Stimulated activated CD8-positive, alpha-beta memory T cell treated with anti-CD3 and anti-CD28 coated beads, Interleukin-2, amount 100 ng/mL, for 48 hours (primary cell): ENCODE data around the gene RHEBL1.

ENCODE experiments used
- DNase-seq, 2 donors: peaks; one replicate each; pipeline ENCODE4 v3.0.0-alpha.2; 2020; ENCODE audit warnings: low read depth in 2 of 2

The RHEBL1 gene, protein sequence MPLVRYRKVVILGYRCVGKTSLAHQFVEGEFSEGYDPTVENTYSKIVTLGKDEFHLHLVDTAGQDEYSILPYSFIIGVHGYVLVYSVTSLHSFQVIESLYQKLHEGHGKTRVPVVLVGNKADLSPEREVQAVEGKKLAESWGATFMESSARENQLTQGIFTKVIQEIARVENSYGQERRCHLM

DNA sequence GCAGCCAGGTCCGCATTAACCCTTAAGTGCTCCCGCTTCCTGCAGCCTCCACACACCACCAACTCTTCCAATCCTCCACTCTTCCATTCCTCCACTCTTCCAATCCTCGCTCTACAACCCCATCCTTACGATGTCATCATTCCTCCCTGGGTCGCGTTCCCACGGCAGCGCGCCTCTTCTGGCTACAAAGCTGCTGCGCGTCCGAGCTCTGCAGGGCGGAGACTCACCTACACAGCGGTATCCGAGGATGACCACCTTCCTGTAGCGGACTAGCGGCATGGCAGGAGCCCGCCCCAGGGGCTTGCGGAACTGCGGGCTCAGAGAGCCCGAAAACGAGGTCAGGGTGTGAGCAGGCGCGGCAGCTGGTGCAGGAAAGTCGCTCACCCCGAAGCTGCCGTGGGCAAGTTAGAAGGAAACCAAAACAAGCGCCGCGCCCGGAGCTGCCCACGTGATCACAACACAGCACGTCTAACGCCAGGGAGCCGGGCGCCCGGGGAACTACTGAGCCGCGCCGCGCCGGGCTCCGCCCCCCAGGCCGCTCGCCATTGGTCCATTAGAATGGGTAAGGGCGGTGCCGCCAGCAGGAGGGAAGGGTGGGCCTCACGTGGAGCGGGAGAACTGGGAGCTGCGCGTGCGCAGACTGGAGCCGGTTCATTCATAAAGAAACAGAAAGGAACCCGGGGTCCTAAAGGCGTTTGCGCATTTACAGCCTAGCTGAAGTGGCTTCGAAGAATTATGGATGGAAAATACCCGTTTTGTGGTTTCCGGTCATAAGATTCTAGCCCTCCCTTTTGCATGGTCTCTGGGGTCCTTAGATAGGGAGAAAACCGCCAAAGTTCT, at the start of gene RHEBL1:
Gene RHEBL1, minus strand, starts transcription at position 473 of the 840 bp plus-strand sequence. Its CDS starts 194 bp downstream, at position 279.
- peak; percentile 96 to 99 for DNase-seq

GRCh38 chr12:49111206-49111605, 41.4 kb upstream of the RHEBL1 start:
- DNase-seq, result no peak

DNA sequence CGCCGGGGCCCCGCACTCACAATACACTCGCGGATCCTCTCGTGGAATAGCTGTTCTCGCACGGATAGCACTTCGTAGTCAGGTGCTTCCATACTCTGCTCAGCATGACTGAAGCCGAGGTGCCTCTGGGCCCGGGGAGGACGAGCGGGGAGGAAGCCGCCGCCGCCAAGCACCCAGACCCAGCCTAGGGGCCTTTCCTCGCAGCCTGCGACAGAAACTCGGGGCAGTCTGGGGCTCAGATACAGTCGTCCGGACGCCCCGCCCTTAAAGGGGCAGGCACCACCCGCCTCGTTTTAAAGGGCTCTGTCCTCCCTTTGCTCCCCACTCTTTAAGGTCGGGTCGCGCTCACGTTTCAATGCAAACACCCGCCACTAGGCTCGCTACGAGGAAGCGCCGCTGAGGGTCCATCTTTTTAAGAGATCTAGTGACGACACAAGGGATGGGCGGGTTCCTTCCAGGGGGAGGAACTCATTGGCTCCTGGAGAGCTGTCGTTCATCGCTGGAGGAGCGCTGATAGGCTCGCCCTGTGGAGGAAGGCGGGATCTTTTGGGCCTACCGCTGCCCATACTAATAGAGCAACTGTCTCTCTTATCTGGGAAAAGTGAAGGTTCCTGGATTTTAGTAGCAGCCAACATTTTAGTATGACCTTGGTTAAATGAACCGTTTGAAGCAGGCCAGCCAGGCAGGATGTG, 40.8 kb upstream of the RHEBL1 start, which contains the start of gene LMBR1L:
Gene LMBR1L, minus strand, starts transcription at position 384 of the 692 bp plus-strand sequence. Its CDS starts 292 bp downstream, at position 92.
- DNase-seq, result peak; percentile 84 to 92

DNA sequence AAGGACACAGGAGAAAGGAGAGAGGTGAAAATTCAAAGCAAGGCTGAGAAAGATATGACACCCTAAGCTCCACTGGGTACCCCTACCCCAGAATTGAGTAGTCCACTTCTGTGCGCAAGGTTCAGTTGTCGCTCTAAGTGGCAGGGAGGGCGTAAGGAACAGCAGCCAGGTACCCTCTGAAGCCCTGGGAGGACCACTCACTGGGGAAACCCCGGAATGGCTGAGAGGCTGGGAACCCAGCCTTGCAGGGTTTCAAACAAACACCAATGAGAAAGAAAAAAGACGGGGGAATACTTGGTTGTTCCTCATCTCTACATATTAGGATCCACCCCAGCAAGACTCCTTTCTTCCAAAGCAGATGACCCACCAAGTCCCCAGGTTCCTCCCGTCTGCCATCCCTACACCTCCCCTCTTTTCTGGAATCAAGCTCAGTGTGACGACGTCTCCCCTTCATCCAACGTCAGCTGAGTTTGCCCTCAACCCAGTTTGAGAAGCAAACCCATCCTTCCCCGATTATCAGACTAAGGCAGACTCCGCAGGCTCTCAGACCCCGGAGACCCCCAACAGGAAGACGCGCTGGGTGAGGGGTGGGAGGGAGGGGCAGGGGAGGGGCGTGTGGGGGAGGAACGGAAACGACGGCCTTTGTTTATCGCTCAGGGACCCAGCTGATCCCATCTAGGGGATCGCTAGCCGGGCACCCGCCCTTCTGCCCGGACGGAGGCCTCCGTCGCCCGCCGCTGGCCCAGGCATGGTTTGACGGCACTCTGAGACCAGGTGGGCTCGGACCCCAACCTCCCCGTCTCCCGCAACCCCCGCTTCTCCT, 40.1 kb upstream of the RHEBL1 start:
- DNase-seq, result no peak

GRCh38 chr12:49108958-49109404, 39.2 kb upstream of the RHEBL1 start:
- no peak for DNase-seq

- no peak for DNase-seq
These were observed 35.8 kb upstream of the RHEBL1 start for GRCh38 chr12:49105504-49106084.

DNA sequence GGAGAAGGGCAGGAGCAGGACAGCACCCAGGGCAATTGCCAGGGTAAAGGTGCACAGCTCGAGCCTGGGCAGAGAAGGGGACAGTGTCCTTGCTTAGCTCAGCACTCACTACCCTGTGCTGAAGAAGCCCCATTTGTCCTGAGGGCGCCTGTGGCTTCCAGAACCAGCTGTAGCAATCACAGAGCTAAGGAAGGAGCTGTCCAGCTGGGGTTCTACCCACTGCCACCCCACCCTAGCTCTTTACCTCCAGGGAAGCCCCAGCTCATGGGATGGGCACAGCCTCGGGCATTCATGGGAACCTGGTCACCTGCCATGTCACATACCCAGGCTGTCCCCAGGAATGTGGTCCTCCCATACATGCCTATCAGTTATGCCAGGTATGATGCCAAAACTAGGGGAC, 35.0 kb upstream of the RHEBL1 start:
- DNase-seq, result no peak

GRCh38 chr12:49100380-49100779, 30.6 kb upstream of the RHEBL1 start:
- DNase-seq, result no peak

- no peak for DNase-seq
These were observed 28.9 kb upstream of the RHEBL1 start for GRCh38 chr12:49098703-49099102.

DNA sequence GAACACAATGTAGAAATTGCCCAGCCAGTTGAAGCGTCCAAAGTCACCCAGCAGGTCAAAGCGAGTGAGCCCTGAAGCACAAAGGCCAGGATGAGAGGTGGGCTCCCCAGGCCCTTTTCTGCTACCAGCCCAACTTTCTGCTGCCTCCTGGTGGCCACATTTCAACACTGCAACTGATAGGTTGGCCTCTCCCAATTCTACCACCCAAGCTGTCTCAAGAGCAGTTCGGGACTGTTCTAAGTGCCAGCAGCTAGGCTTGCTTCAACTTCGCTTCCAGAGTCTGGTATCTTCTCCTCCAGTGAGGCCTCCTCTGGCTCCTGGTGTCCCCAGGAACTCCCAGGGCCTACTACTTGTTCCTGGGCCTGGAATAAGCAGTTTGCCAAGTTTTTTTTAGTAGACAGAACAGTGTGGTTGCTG, 28.3 kb upstream of the RHEBL1 start:
- peak in 1 of 2 donors; percentile 54 for DNase-seq

GRCh38 chr12:49097381-49097780, 27.6 kb upstream of the RHEBL1 start:
- no peak for DNase-seq

- no peak for DNase-seq
These were observed 25.2 kb upstream of the RHEBL1 start for GRCh38 chr12:49094975-49095365.

DNA sequence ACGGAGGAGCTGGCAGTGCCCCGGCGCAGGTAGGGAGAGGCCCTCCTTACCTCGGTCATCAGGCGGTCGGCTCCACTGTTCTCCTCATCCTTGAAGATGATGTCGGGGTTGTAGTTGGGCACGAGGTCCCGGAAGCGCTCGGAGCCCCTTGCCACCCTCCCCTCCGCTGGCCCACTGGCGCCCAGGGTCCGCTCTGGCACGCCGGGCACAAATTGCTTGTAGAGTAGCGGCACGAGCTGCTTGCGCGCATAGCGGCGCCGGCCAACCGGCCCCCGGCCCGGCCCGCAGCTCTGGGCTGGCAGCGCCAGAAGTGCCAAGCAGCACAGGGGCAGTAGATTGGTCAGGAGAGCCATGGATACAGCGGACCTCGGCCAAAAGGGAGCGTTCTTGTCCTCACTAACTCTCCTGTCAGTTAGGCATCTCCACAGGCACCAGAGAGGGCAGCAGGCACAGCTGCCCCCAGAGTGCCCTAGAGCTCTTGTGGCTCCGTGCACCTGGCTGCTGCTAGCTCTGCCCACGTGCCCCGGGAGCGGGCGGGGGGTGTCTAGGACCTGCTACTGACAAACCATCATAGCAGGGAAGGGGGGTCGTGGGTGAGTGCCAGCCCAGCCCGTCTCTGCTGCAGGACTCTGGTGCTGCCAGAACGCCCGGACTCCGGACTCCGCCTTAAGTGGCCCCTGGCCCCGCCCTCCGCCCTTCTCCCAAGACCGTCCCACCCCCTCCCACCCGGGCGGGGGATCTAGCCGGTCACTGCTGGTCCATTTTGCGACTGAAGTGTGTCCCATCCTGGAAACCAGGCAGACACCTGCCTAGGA, 24.6 kb upstream of the RHEBL1 start, which contains the start of gene DHH:
Gene DHH, minus strand, starts transcription at position 642 of the 815 bp plus-strand sequence. Its CDS starts 289 bp downstream, at position 353.
- DNase-seq, result no peak

DNA sequence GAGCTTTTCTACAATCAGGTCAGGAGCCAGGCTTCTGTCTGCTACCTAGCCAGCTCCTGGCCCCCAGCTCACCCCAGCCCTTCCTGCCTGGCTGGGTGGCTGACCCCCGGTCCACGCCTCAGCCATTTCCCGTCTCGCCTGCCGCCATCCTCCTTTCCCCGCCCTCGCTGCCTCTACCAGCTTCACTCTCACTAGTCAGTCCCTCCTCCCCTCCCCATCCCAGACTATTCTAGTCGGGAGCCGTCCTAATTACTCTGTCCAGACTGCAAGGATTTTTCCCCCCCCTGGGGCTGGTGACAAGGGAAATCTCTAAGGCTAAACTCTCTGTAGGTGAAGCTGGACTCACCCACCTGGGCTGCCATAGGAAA, 24.0 kb upstream of the RHEBL1 start:
- DNase-seq, result no peak

GRCh38 chr12:49092816-49093406, 23.1 kb upstream of the RHEBL1 start:
- DNase-seq, result no peak

- DNase-seq, result peak; percentile 48 to 50
These were observed 22.5 kb upstream of the RHEBL1 start for GRCh38 chr12:49092086-49092815.

DNA sequence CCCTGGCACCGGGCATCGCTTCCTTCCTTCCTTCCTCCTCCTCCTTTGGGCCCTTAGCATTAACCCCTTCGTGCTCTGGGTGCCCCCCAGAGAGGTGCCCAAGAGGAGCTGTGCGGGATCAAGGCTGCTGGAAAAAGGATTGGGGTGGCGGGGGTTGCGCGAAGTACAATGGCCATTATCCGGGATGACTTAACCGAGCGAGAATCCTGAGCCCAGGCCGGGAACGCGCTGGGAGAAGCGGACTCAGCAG, 22.0 kb upstream of the RHEBL1 start:
- no peak for DNase-seq

GRCh38 chr12:49091056-49091835, 21.5 kb upstream of the RHEBL1 start:
- DNase-seq, result no peak
